SK-N-SH treated with all-trans-retinoic acid at 6 μM for 48 hours (cell line): ENCODE data around the gene GPSM1.

Experiments used
- ATAC-seq: fragments of 200-7000 bp; cut with Tn5 transposase; 3 replicates; pipeline ENCODE4 v1.9.1; 2020; ENCODE audit warnings: mild to moderate bottlenecking, moderate library complexity
- ARNTL ChIP-seq: fragments of 450-650 bp; formaldehyde crosslinking; IDR thresholded peaks from 2 replicates; pipeline ENCODE4 v1.5.0; 2020; ENCODE audit warnings: low read depth, mild to moderate bottlenecking, moderate library complexity, borderline replicate concordance
- BACH2 ChIP-seq: fragments of 250-450 bp; sonication (Bioruptor Pico); IDR thresholded peaks from 2 replicates; pipeline ENCODE4 v1.9.0; 2021; ENCODE audit warnings: mild to moderate bottlenecking, borderline replicate concordance
- CREB5 ChIP-seq: fragments of 250-450 bp; sonication (Bioruptor Pico); IDR thresholded peaks from 2 replicates; pipeline ENCODE4 v1.5.1; 2020; ENCODE audit warnings: low read depth, mild to moderate bottlenecking, moderate library complexity
- CSRNP3 ChIP-seq: fragments of 250-450 bp; sonication (Bioruptor Pico); IDR thresholded peaks from 2 replicates; pipeline ENCODE4 v1.5.1; 2021; ENCODE audit warnings: mild to moderate bottlenecking, moderate library complexity
- ESRRG ChIP-seq: fragments of 250-450 bp; sonication (Bioruptor Pico); IDR thresholded peaks from 2 replicates; pipeline ENCODE4 v1.6.1; 2021; ENCODE audit warnings: mild to moderate bottlenecking
- GLIS3 ChIP-seq: fragments of 250-450 bp; sonication (Bioruptor Pico); IDR thresholded peaks from 2 replicates; pipeline ENCODE4 v1.5.0; 2020; ENCODE audit warnings: mild to moderate bottlenecking, moderate library complexity
- ISL1 ChIP-seq: fragments of 250-450 bp; sonication (Bioruptor Pico); IDR thresholded peaks from 2 replicates; pipeline ENCODE4 v2.1.2; 2022; ENCODE audit warnings: mild to moderate bottlenecking, moderate library complexity
- OSR1 ChIP-seq: fragments of 250-450 bp; sonication (Bioruptor Pico); IDR thresholded peaks from 2 replicates; pipeline ENCODE4 v1.8.0; 2022; ENCODE audit warnings: moderate library complexity, mild to moderate bottlenecking, inconsistent platforms
- PPARA ChIP-seq: fragments of 250-450 bp; sonication (Bioruptor Pico); IDR thresholded peaks from 2 replicates; pipeline ENCODE4 v1.5.0; 2020; ENCODE audit warnings: mild to moderate bottlenecking, borderline replicate concordance
- SNAI2 ChIP-seq: fragments of 250-450 bp; sonication (Bioruptor Pico); IDR thresholded peaks from 2 replicates; pipeline ENCODE4 v1.5.0; 2020; ENCODE audit warnings: mild to moderate bottlenecking, moderate library complexity
- TCF4 ChIP-seq: fragments of 250-450 bp; sonication (Bioruptor Pico); IDR thresholded peaks from 2 replicates; pipeline ENCODE4 v1.8.0; 2021; ENCODE audit warnings: mild to moderate bottlenecking, moderate library complexity, borderline replicate concordance
- TOX ChIP-seq: fragments of 250-450 bp; sonication (Bioruptor Pico); IDR thresholded peaks from 2 replicates; pipeline ENCODE4 v1.8.0; 2021; ENCODE audit warnings: mild to moderate bottlenecking, moderate library complexity, borderline replicate concordance
- TSHZ2 ChIP-seq: fragments of 250-450 bp; sonication (Bioruptor Pico); IDR thresholded peaks from 2 replicates; pipeline ENCODE4 v1.5.0; 2020; ENCODE audit warnings: mild to moderate bottlenecking, moderate library complexity
- ZC3H10 ChIP-seq: fragments of 250-450 bp; sonication (Bioruptor Pico); IDR thresholded peaks from 2 replicates; pipeline ENCODE4 v1.5.1; 2021; ENCODE audit warnings: mild to moderate bottlenecking, moderate library complexity
- ZFP3 ChIP-seq: fragments of 250-450 bp; sonication (Bioruptor Pico); IDR thresholded peaks from 2 replicates; pipeline ENCODE4 v1.5.0; 2020; ENCODE audit warnings: mild to moderate bottlenecking, moderate library complexity
- ZFP30 ChIP-seq: fragments of 450-650 bp; formaldehyde crosslinking; IDR thresholded peaks from 2 replicates; pipeline ENCODE4 v1.5.0; 2022; ENCODE audit warnings: mild to moderate bottlenecking, moderate library complexity
- ZNF565 ChIP-seq: fragments of 450-650 bp; formaldehyde crosslinking; conservative IDR thresholded peaks from 2 replicates; pipeline ENCODE4 v1.5.0; 2020; ENCODE audit warnings: low read depth, mild to moderate bottlenecking, moderate library complexity
- ZNF70 ChIP-seq: fragments of 450-650 bp; formaldehyde crosslinking; IDR thresholded peaks from 2 replicates; pipeline ENCODE4 v1.5.0; 2020; ENCODE audit warnings: mild to moderate bottlenecking, moderate library complexity
- TF ChIP-seq, protein P1 (sequence below): fragments of 250-450 bp; sonication (Bioruptor Pico); IDR thresholded peaks from 2 replicates; pipeline ENCODE4 v1.8.0; 2020; ENCODE audit warnings: mild to moderate bottlenecking, moderate library complexity, borderline replicate concordance
- TF ChIP-seq, protein P2 (sequence below): fragments of 250-450 bp; sonication (Bioruptor Pico); IDR thresholded peaks from 2 replicates; pipeline ENCODE4 v1.8.0; 2021; ENCODE audit warnings: low read depth, mild to moderate bottlenecking, moderate library complexity, borderline replicate concordance

GPSM1 gene

DNA sequence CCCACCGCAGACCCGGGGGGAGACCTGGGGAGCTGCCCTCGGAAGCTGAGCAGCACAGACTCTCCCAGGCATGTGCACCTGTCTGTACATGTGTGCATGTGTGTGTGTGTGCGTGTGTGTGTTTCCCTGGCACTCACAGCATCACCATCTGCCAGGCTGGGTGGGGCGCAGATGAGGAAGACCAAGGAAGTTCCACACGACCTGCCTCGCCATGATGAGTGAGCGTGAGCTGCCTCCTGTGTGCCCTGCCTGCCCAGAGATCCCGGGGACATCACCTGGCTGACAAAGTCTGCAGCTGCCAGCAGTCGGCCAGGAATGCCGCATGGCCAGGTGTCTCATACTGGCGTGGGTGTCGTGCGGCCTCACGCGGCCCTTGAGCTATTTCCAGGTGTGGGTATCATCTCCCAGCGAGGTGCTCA is 4.0 kb upstream of the GPSM1 start:
- ATAC-seq, result no peak
- TF ChIP-seq OSR1 (no peak), ZFP3 (no peak), TCF4 (no peak), ZNF70 (CRISPR knock-in tag) (no peak), ISL1 (no peak), CSRNP3 (no peak), BACH2 (CRISPR knock-in tag) (no peak), TOX (CRISPR knock-in tag) (no peak), CREB5 (CRISPR knock-in tag) (no peak), SNAI2 (CRISPR knock-in tag) (no peak), ARNTL (CRISPR knock-in tag) (no peak), GLIS3 (CRISPR knock-in tag) (no peak), ZC3H10 (CRISPR knock-in tag) (no peak), ZFP30 (CRISPR knock-in tag) (no peak), ESRRG (no peak), ZNF565 (CRISPR knock-in tag) (no peak), PPARA (CRISPR knock-in tag) (no peak), TSHZ2 (CRISPR knock-in tag) (no peak)
- TF ChIP-seq, protein P1, sequence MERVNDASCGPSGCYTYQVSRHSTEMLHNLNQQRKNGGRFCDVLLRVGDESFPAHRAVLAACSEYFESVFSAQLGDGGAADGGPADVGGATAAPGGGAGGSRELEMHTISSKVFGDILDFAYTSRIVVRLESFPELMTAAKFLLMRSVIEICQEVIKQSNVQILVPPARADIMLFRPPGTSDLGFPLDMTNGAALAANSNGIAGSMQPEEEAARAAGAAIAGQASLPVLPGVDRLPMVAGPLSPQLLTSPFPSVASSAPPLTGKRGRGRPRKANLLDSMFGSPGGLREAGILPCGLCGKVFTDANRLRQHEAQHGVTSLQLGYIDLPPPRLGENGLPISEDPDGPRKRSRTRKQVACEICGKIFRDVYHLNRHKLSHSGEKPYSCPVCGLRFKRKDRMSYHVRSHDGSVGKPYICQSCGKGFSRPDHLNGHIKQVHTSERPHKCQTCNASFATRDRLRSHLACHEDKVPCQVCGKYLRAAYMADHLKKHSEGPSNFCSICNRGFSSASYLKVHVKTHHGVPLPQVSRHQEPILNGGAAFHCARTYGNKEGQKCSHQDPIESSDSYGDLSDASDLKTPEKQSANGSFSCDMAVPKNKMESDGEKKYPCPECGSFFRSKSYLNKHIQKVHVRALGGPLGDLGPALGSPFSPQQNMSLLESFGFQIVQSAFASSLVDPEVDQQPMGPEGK (CRISPR knock-in tag), result no peak
- TF ChIP-seq, protein P2, sequence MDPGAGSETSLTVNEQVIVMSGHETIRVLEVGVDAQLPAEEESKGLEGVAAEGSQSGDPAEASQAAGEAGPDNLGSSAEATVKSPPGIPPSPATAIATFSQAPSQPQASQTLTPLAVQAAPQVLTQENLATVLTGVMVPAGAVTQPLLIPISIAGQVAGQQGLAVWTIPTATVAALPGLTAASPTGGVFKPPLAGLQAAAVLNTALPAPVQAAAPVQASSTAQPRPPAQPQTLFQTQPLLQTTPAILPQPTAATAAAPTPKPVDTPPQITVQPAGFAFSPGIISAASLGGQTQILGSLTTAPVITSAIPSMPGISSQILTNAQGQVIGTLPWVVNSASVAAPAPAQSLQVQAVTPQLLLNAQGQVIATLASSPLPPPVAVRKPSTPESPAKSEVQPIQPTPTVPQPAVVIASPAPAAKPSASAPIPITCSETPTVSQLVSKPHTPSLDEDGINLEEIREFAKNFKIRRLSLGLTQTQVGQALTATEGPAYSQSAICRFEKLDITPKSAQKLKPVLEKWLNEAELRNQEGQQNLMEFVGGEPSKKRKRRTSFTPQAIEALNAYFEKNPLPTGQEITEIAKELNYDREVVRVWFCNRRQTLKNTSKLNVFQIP, result no peak

- ATAC-seq, result no peak
- TF ChIP-seq OSR1 (no peak), SNAI2 (CRISPR knock-in tag) (no peak), ZNF565 (CRISPR knock-in tag) (no peak), BACH2 (CRISPR knock-in tag) (no peak), TCF4 (no peak), GLIS3 (CRISPR knock-in tag) (no peak), ZC3H10 (CRISPR knock-in tag) (no peak), ISL1 (no peak), ZNF70 (CRISPR knock-in tag) (no peak), CREB5 (CRISPR knock-in tag) (no peak)
- TF ChIP-seq, protein P1 (CRISPR knock-in tag), result no peak
- TF ChIP-seq, protein P2, result no peak
Measured at GRCh38 chr9:136324501-136325300, 2.6 kb upstream of the GPSM1 start.
